Activated CD4-positive, alpha-beta T cell treated with anti-CD3 and anti-CD28 coated beads for 24 hours (primary cell): Measurements from ENCODE around the gene RGS6.

Experiments used
- DNase-seq, 2 donors: peaks; one replicate each; pipeline ENCODE4 v3.0.0-alpha.2; 2020; ENCODE audit warnings: low read depth in 2 of 2

The RGS6 gene

GRCh38 chr14:72164420-72165228, 232.4 kb downstream of the RGS6 start:
- no peak for DNase-seq

DNA sequence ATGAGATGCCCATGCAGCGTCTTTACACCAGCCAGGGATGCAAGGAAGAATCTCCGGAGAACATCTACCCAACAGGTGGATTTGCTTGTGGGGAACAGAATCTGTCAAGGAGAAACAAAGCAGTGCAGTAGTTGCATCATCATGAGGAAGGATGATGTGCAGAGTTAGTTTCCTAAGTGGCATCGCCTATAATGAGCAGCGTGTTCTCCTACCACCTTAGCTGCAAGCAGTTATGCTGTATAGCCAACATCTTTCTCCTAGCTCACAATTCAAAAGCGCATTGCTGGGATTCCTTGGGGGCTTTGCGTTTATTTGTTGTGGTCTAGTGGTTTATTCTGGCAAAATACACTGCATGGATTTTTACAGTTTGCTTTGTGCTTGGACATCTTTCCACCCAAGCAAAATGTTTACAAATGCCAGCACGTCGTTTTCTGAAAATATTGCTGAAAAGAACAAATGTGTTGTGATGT, 233.0 kb downstream of the RGS6 start:
- no peak for DNase-seq

- DNase-seq, result no peak
Observed at GRCh38 chr14:72169521-72169920, 237.3 kb downstream of the RGS6 start.

DNA sequence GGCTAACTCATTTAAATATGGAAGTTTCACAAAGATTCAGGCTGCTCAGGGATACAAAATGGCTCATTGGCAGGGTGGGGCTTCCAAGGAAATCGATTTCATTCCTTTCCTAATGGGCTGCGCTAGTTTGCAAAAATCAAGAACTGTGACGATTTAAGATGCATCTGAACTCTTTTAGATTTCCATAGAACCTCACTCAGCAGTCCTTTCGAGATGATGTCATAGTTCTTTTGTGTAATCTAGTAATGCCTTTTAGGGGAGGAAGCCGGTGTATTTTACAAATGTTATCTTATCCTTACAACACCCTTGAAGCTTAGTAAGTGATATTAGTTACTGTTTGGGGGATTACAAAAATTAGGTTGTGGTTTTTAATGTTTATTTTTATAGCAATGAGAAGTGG, 239.8 kb downstream of the RGS6 start:
- no peak for DNase-seq

- no peak for DNase-seq
Observed at GRCh38 chr14:72172597-72172996, 240.4 kb downstream of the RGS6 start.

GRCh38 chr14:72173038-72173720, 240.9 kb downstream of the RGS6 start:
- DNase-seq, result no peak

DNA sequence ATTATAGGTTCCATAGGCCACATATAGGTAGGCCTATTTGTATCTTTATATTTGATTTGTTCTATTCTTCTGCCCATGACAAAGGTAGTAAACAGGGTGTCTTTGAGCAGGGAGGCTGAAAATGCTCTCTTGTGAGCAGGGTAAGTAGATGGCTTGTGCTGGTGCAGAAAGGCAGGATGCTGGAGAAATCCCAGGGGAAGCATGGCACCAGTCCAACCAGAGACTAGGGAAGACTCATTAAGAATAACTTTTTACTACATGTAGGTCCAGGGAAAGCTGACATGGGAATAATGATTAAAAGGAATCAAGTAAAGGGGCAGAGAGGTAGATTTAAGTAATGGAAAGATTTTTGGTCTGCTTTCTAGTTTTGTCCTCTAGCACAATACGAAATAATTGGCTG, 245.0 kb downstream of the RGS6 start:
- DNase-seq, result no peak

- DNase-seq, result no peak
Observed at GRCh38 chr14:72178517-72178916, 246.3 kb downstream of the RGS6 start.

GRCh38 chr14:72182708-72183432, 250.6 kb downstream of the RGS6 start:
- DNase-seq, result no peak

DNA sequence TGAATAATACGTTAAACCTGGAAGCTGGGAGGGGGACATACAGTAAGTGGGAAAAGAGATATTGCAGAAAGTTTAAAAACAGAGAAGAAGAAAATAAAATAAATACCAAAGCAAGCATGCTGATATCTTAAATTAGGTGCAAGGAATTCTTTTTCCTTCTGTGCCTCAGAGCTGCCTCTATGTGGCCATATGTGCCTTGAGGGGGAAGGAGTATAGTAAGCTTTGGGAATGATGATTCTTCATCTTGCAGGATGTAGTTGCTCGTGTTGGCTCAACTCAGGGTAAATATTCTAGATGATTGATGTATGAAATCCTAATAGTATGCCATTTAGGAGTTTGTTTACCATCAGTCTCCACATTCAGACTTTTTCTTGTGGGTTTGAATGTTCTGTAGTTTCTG, 251.4 kb downstream of the RGS6 start:
- no peak for DNase-seq

DNA sequence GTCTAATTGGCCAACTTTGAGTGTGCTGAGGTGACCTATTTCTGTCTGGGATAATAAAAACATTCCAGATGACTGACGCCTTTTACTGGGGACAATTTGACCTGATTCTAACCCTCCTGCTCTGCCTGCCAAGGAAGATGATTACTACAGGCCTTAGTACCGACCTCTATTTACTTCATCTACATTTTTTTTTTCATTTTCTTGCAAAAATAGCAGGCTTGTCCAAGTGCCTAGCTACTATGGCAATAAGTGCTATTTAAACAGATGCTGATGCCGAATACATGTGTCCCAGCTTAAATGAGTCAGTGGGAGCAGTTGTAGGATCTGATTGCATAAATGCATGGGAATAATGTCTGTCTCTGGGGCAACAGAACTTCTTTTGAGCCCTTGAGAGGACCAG, 254.3 kb downstream of the RGS6 start:
- no peak for DNase-seq

GRCh38 chr14:72196237-72197015, 264.2 kb downstream of the RGS6 start:
- no peak for DNase-seq

DNA sequence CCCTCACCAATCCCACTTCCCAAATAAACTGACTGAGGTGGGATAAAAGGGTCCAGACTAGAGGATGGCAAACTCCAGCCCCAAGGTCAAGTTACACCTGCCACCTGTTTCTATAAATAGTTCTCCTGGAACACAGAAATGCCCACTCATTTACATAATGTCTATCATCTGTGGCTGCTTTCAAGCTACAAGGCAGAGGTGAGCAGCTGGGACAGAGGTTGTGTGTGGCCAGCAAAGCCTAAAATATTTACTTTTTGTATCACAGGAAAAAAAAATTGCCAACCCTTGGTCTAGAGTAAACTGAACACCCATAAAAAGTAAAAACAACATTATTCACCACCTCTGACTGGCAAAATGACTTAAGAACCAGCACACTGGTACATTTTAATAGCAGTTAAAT, 269.4 kb downstream of the RGS6 start:
- no peak for DNase-seq

DNA sequence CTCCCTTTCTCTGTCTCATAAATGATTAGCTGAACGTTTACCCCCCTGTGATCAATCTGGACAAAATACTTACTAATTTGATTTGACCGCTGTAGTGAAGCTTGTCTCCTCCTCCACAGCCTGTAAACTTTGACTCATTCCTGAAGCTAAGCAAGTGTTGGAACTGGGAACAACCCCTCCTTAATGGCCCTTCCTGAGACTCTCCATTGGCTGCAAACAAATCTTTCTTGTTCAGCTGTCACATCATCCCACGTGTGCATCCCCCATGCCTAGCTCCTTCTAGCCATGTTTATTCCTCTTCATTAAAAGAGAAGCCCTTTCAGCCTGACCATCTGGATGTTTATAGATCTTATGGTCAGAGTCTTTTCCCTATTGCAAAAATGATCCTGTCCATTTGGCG, 281.2 kb downstream of the RGS6 start:
- no peak for DNase-seq

GRCh38 chr14:72215080-72215479, 282.9 kb downstream of the RGS6 start:
- DNase-seq, result no peak

DNA sequence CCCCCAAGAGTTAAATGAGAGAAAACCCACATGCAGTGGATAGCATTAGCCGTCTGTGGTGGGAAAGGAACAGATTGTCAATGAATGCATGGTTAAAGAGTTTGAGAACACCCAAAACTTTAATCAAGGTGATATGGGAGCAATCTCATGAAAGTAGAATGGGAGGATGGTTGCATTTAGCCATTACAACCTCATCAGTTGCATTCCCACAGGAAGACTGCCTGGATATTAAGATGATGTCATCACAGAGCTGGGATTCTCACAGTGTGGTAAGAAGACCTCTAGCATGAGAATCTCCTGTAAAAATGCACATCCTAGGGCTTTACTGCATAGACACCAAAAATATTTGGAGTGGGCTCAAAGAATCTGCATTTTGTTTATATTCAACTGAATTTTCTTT, 284.9 kb downstream of the RGS6 start:
- no peak for DNase-seq

GRCh38 chr14:72222046-72222445, 289.8 kb downstream of the RGS6 start:
- DNase-seq, result no peak

DNA sequence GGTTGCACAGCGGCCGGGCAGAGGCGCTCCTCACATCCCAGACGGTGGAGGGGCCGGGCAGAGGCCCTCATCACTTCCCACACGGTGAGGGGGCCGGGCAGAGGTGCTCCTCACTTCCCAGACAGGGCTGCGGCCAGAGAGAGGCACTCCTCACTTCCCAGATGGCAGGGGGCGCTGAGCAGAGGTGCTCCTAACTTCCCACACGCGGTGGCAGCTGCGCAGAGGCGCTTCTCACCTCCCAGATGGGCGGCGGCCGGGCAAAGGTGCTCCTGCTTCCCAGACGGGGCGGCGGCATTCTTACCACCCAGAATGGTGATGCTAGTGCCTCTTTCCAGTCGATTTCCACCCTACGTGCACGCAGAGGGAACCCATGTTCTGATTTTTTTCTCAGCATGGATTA, 304.4 kb downstream of the RGS6 start:
- no peak for DNase-seq

- DNase-seq, result no peak
Observed at GRCh38 chr14:72237722-72238666, 305.8 kb downstream of the RGS6 start.
